ENCODE measurements around the gene NEUROG2.

DNA sequence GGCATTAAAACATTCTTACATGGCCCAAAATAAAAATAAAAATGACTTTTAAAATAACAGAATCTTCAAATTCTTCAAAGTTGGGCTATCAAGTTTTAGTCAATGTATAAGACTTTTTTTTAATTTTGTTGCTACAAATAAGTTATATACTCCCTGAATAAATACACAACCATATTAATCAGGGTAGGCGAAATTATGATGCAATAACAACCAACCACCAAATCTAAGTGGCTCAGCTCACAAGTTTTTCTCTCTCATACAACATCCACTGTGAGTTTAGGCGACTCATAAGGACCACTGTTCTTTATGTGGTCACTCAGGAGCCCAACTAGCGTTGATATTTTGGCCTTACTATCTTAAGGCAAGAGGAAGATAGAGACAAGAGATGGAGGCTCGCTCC, 11.2 kb downstream of the NEUROG2 start:
- no peak for TF ChIP-seq EZH2 (IDR thresholded peaks at IDR 0.05)
- no peak for TF ChIP-seq POLR2AphosphoS5 (IDR thresholded peaks at IDR 0.05; ENCODE audit: borderline replicate concordance, low read depth, low read length)

All from SK-N-MC (cell line).